Tibial nerve (tissue), 3 donors: ENCODE measurements around the gene GALNT1.

Source experiments
- CTCF ChIP-seq, 5 experiments: fragments of 200-600 bp in 3 of 5; fragments of 450-650 bp in 2 of 5; sonication (generic) in 3 of 5; IDR thresholded peaks; one replicate each; pipeline ENCODE4 v1.5.1; 2016 to 2019; ENCODE audit warnings: antibody characterized with exemption in 5 of 5, mild to moderate bottlenecking in 3 of 5, moderate library complexity in 2 of 5
- POLR2A ChIP-seq, 2 donors: fragments of 450-650 bp; IDR thresholded peaks; one replicate each; pipeline ENCODE4 v1.6.1; 2017; ENCODE audit warnings: antibody characterized with exemption in 2 of 2, mild to moderate bottlenecking in 2 of 2, moderate library complexity in 2 of 2

- TF ChIP-seq CTCF (IDR thresholded peaks at IDR 0.05) = no peak
- no peak for TF ChIP-seq POLR2A (IDR thresholded peaks at IDR 0.05)
Measured at GRCh38 chr18:35603008-35603407, 21.5 kb downstream of the GALNT1 start.
